Natural killer cell treated with Interleukin-12 subunit alpha and Interleukin-12 subunit beta and Interleukin-15 and Interleukin-18, amount 100 ng/mL, for 72 hours (primary cell): ENCODE results near the gene RGS19. TPM values are rescaled to one million over a fixed set of nuclear protein-coding genes. Genes with fewer than 3 reads are reported as not detected.
"Not testable (repeated sequence)": the region's sequence is repeated elsewhere in the genome, so short reads cannot be mapped to it uniquely, and the experiment has no call there.

Experiments used
- ATAC-seq, 2 donors: fragments of 150-1000 bp; cut with Tn5 transposase in 1 of 2; sonication (Bioruptor Pico), chemical (Tn5 transposase) in 1 of 2; 2 replicates each; pipeline ENCODE4 v1.10.0; 2021
- DNase-seq: peaks from one replicate; pipeline ENCODE4 v3.0.0; 2022; ENCODE audit warnings: low spot score
- H3K27ac Mint-ChIP-seq, 2 donors: 1 replicate in 1 of 2; 2 replicates in 1 of 2; pipeline ENCODE4 v1.8.0; 2022; ENCODE audit warnings: mixed read lengths in 2 of 2, mild to moderate bottlenecking in 1 of 2, moderate library complexity in 1 of 2
- H3K27me3 Mint-ChIP-seq, 2 donors: 1 replicate in 1 of 2; 2 replicates in 1 of 2; pipeline ENCODE4 v1.8.0; 2022; ENCODE audit warnings: mixed read lengths in 2 of 2
- H3K36me3 Mint-ChIP-seq: one replicate; pipeline ENCODE4 v1.8.0; 2022; ENCODE audit warnings: mixed read lengths
- H3K4me1 Mint-ChIP-seq, 2 donors: 1 replicate in 1 of 2; 2 replicates in 1 of 2; pipeline ENCODE4 v1.8.0; 2022; ENCODE audit warnings: low read depth in 2 of 2, mixed read lengths in 2 of 2, mild to moderate bottlenecking in 1 of 2
- H3K4me3 Mint-ChIP-seq: one replicate; pipeline ENCODE4 v1.8.0; 2022; ENCODE audit warnings: mixed read lengths
- H3K9me3 Mint-ChIP-seq: 2 replicates; pipeline ENCODE4 v1.8.0; 2022; ENCODE audit warnings: mixed read lengths
- total RNA-seq, 2 donors: library from RNA; stranded (reverse); gene quantifications; one replicate each; pipeline ENCODE4 v1.2.3, GENCODE V29; 2022

The RGS19 gene
- total RNA-seq = 10 to 100 TPM; 27.1 to 33.4 TPM

GRCh38 chr20:64079273-64080012 lies at the start of gene RGS19:
Gene RGS19 (minus strand): TSS chr20:64079518. CDS start chr20:64076886, 2,632 bp downstream.
- ATAC-seq (peak; percentile 76 to 81), DNase-seq (peak; percentile 86)
- Mint-ChIP-seq H3K36me3 (no peaks in the 10 kb centered on the region), H3K27me3 (peaks cover 3 to 4% of the 10 kb centered on the region in 2 donors), H3K4me1 (peaks cover 14 to 30% of the 10 kb centered on the region in 2 donors), H3K9me3 (no peaks in the 10 kb centered on the region), H3K27ac (peak within 1 kb of the TSS; percentile 68 to 71), H3K4me3 (peak within 1 kb of the TSS; percentile 82)

GRCh38 chr20:64123517-64123916 lies 44.2 kb upstream of the RGS19 start:
- peaks cover 5 to 12% of the 10 kb centered on the region in 2 donors for H3K27me3 Mint-ChIP-seq
- not testable (repeated sequence) for H3K36me3 Mint-ChIP-seq, H3K27ac Mint-ChIP-seq, H3K4me1 Mint-ChIP-seq, H3K4me3 Mint-ChIP-seq, H3K9me3 Mint-ChIP-seq, DNase-seq, ATAC-seq

GRCh38 chr20:64122927-64123326 lies 43.6 kb upstream of the RGS19 start:
- not testable (repeated sequence) for ATAC-seq, H3K36me3 Mint-ChIP-seq, H3K9me3 Mint-ChIP-seq, DNase-seq, H3K27me3 Mint-ChIP-seq, H3K27ac Mint-ChIP-seq, H3K4me1 Mint-ChIP-seq, H3K4me3 Mint-ChIP-seq

- H3K4me1 Mint-ChIP-seq = peaks cover 4 to 7% of the 10 kb centered on the region in 2 donors
- no peak overlapping the region for H3K27ac Mint-ChIP-seq
- H3K9me3 Mint-ChIP-seq = no peaks in the 10 kb centered on the region
- ATAC-seq (no peak), DNase-seq (peak; percentile 10)
- peaks cover 0 to 9% of the 10 kb centered on the region in 2 donors for H3K27me3 Mint-ChIP-seq
- H3K36me3 Mint-ChIP-seq = no peaks in the 10 kb centered on the region
- no peak overlapping the region for H3K4me3 Mint-ChIP-seq
These were observed 42.3 kb upstream of the RGS19 start for GRCh38 chr20:64121586-64121985.

GRCh38 chr20:64119681-64120341 lies 40.5 kb upstream of the RGS19 start:
- peaks cover 0 to 7% of the 10 kb centered on the region in 2 donors for H3K27me3 Mint-ChIP-seq
- DNase-seq (peak; percentile 44), ATAC-seq (peak in 1 of 2 donors; percentile 22)
- no peaks in the 10 kb centered on the region for H3K36me3 Mint-ChIP-seq
- H3K4me1 Mint-ChIP-seq = peaks cover 4 to 7% of the 10 kb centered on the region in 2 donors
- peak overlapping the region; percentile 42 for H3K4me3 Mint-ChIP-seq
- H3K27ac Mint-ChIP-seq = peak overlapping the region in 1 of 2 donors; percentile 59
- no peaks in the 10 kb centered on the region for H3K9me3 Mint-ChIP-seq

- no peaks in the 10 kb centered on the region for H3K9me3 Mint-ChIP-seq
- H3K4me3 Mint-ChIP-seq = no peak overlapping the region
- H3K36me3 Mint-ChIP-seq = no peaks in the 10 kb centered on the region
- ATAC-seq (no peak), DNase-seq (peak; percentile 25)
- peaks cover 0 to 7% of the 10 kb centered on the region in 2 donors for H3K27me3 Mint-ChIP-seq
- peaks cover 4 to 7% of the 10 kb centered on the region in 2 donors for H3K4me1 Mint-ChIP-seq
- H3K27ac Mint-ChIP-seq = no peak overlapping the region
These were observed 40.0 kb upstream of the RGS19 start for GRCh38 chr20:64119301-64119680.

- not testable (repeated sequence) for H3K27ac Mint-ChIP-seq, ATAC-seq, H3K9me3 Mint-ChIP-seq
These were observed 38.1 kb upstream of the RGS19 start for GRCh38 chr20:64117432-64117777.

GRCh38 chr20:64116541-64117431 lies 37.5 kb upstream of the RGS19 start:
- Mint-ChIP-seq H3K36me3 (no peaks in the 10 kb centered on the region), H3K27me3 (peaks cover 0 to 4% of the 10 kb centered on the region in 2 donors), H3K4me1 (peaks cover 4 to 7% of the 10 kb centered on the region in 2 donors), H3K4me3 (no peak overlapping the region), H3K27ac (no peak overlapping the region), H3K9me3 (no peaks in the 10 kb centered on the region)
- DNase-seq = peak; percentile 55
- ATAC-seq = no peak

More at GRCh38 chr20:64117432-64117777, 38.1 kb upstream of the RGS19 start:
- H3K4me3 Mint-ChIP-seq, H3K36me3 Mint-ChIP-seq, H3K4me1 Mint-ChIP-seq, H3K27me3 Mint-ChIP-seq: not testable (repeated sequence)
- DNase-seq = peak; percentile 20

GRCh38 chr20:64116016-64116415 lies 36.7 kb upstream of the RGS19 start:
- no peaks in the 10 kb centered on the region for H3K9me3 Mint-ChIP-seq
- no peak overlapping the region for H3K27ac Mint-ChIP-seq
- ATAC-seq (no peak), DNase-seq (no peak)
- H3K4me3 Mint-ChIP-seq = no peak overlapping the region
- no peaks in the 10 kb centered on the region for H3K27me3 Mint-ChIP-seq
- H3K36me3 Mint-ChIP-seq = no peaks in the 10 kb centered on the region
- H3K4me1 Mint-ChIP-seq = peaks cover 4 to 7% of the 10 kb centered on the region in 2 donors

GRCh38 chr20:64115171-64115911 lies 36.0 kb upstream of the RGS19 start:
- H3K36me3 Mint-ChIP-seq = no peaks in the 10 kb centered on the region
- peak; percentile 42 for DNase-seq
- no peak overlapping the region for H3K27ac Mint-ChIP-seq
- H3K4me1 Mint-ChIP-seq = peaks cover 4 to 5% of the 10 kb centered on the region in 2 donors
- no peak overlapping the region for H3K4me3 Mint-ChIP-seq
- H3K27me3 Mint-ChIP-seq = no peaks in the 10 kb centered on the region
- H3K9me3 Mint-ChIP-seq = no peaks in the 10 kb centered on the region
- no peak for ATAC-seq

- peak; percentile 38 for DNase-seq
- no peak overlapping the region for H3K4me3 Mint-ChIP-seq
- H3K27ac Mint-ChIP-seq = no peak overlapping the region
These were observed 35.1 kb upstream of the RGS19 start for GRCh38 chr20:64114356-64114971.

GRCh38 chr20:64113796-64114355 lies 34.6 kb upstream of the RGS19 start:
- ATAC-seq (no peak), DNase-seq (peak; percentile 60)
- no peak overlapping the region for H3K4me3 Mint-ChIP-seq
- H3K9me3 Mint-ChIP-seq = no peaks in the 10 kb centered on the region
- no peaks in the 10 kb centered on the region for H3K4me1 Mint-ChIP-seq
- H3K27me3 Mint-ChIP-seq = no peaks in the 10 kb centered on the region
- H3K36me3 Mint-ChIP-seq = no peaks in the 10 kb centered on the region
- no peak overlapping the region for H3K27ac Mint-ChIP-seq

More at GRCh38 chr20:64114356-64114971, 35.1 kb upstream of the RGS19 start:
- Mint-ChIP-seq H3K36me3 (no peaks in the 10 kb centered on the region), H3K27me3 (no peaks in the 10 kb centered on the region), H3K4me1 (no peaks in the 10 kb centered on the region), H3K9me3 (no peaks in the 10 kb centered on the region)
- peak in 1 of 2 donors; percentile 10 for ATAC-seq
